Stimulated activated CD8-positive, alpha-beta memory T cell treated with anti-CD3 and anti-CD28 coated beads, Interleukin-15, amount 100 ng/mL, for 48 hours (primary cell): Measurements from ENCODE around the gene RAP1GAP.
"Not testable (repeated sequence)": the region's sequence is repeated elsewhere in the genome, so short reads cannot be mapped to it uniquely, and the experiment has no call there.

ENCODE experiments used
- DNase-seq, 2 donors: peaks; one replicate each; pipeline ENCODE4 v3.0.0-alpha.2; 2020; ENCODE audit warnings: low read depth in 2 of 2

The RAP1GAP gene

GRCh38 chr1:21677168-21677567, 8.0 kb upstream of the RAP1GAP start:
- no peak for DNase-seq

GRCh38 chr1:21674957-21675356, 5.8 kb upstream of the RAP1GAP start:
- no peak for DNase-seq

GRCh38 chr1:21673853-21674252, 4.7 kb upstream of the RAP1GAP start:
- DNase-seq: not testable (repeated sequence)

GRCh38 chr1:21673277-21673780, 4.2 kb upstream of the RAP1GAP start:
- no peak for DNase-seq

- no peak for DNase-seq
These were observed 3.5 kb upstream of the RAP1GAP start for GRCh38 chr1:21672478-21673276.

GRCh38 chr1:21671915-21672314, 2.8 kb upstream of the RAP1GAP start:
- no peak for DNase-seq

- no peak for DNase-seq
These were observed 2.1 kb upstream of the RAP1GAP start for GRCh38 chr1:21670956-21671902.

- DNase-seq: no peak
These were observed 1.1 kb upstream of the RAP1GAP start for GRCh38 chr1:21670059-21670881.

GRCh38 chr1:21668951-21669257, 253 bp downstream of the RAP1GAP start:
- no peak for DNase-seq

GRCh38 chr1:21668232-21668950, 766 bp downstream of the RAP1GAP start:
- no peak for DNase-seq

GRCh38 chr1:21667348-21668231, 1.6 kb downstream of the RAP1GAP start:
- DNase-seq: no peak

- no peak for DNase-seq
These were observed 2.4 kb downstream of the RAP1GAP start for GRCh38 chr1:21666576-21667320.

- DNase-seq: no peak
These were observed 3.2 kb downstream of the RAP1GAP start for GRCh38 chr1:21665711-21666575.

GRCh38 chr1:21664806-21665588, 4.2 kb downstream of the RAP1GAP start:
- no peak for DNase-seq

GRCh38 chr1:21663951-21664805, 5.0 kb downstream of the RAP1GAP start:
- DNase-seq: no peak

GRCh38 chr1:21663248-21663950, 5.8 kb downstream of the RAP1GAP start:
- DNase-seq: no peak
